WTC11 (cell line): ENCODE data around the gene TUBGCP2.

Experiments used
- CREB1 ChIP-seq: sonication (generic); formaldehyde crosslinking; IDR thresholded peaks from 2 replicates; pipeline ENCODE4 v1.8.0; 2023; ENCODE audit warnings: mild to moderate bottlenecking, missing genetic modification reagents
- KAT7 ChIP-seq: sonication (generic); formaldehyde crosslinking; IDR thresholded peaks from 2 replicates; pipeline ENCODE4 v1.8.1; 2023; ENCODE audit warnings: missing genetic modification reagents, mild to moderate bottlenecking, borderline replicate concordance
- SMAD4 ChIP-seq: sonication (generic); formaldehyde crosslinking; IDR thresholded peaks from 2 replicates; pipeline ENCODE4 v1.8.0; 2022; ENCODE audit warnings: mild to moderate bottlenecking, missing genetic modification reagents
- SP1 ChIP-seq: sonication (generic); formaldehyde crosslinking; conservative IDR thresholded peaks from 2 replicates; pipeline ENCODE4 v1.8.1; 2022; ENCODE audit warnings: missing genetic modification reagents
- ZBTB21 ChIP-seq: sonication (generic); formaldehyde crosslinking; IDR thresholded peaks from 2 replicates; pipeline ENCODE4 v1.8.1; 2023; ENCODE audit warnings: mild to moderate bottlenecking, missing genetic modification reagents, borderline replicate concordance
- ZNF121 ChIP-seq: sonication (generic); formaldehyde crosslinking; IDR thresholded peaks from 2 replicates; pipeline ENCODE4 v1.8.0; 2023; ENCODE audit warnings: missing genetic modification reagents
- ZNF423 ChIP-seq: fragments of 250-450 bp; sonication (Bioruptor Pico); IDR thresholded peaks from 2 replicates; pipeline ENCODE4 v2.1.2; 2022; ENCODE audit warnings: mild to moderate bottlenecking, moderate library complexity
- TF ChIP-seq, protein P1 (sequence below): fragments of 250-450 bp; sonication (Bioruptor Pico); IDR thresholded peaks from 2 replicates; pipeline ENCODE4 v1.9.0; 2021; ENCODE audit warnings: mild to moderate bottlenecking
- TF ChIP-seq, protein P2 (sequence below): fragments of 200-600 bp; IDR thresholded peaks from 2 replicates; pipeline ENCODE4 v1.8.0; 2022; ENCODE audit warnings: antibody characterized with exemption

DNA sequence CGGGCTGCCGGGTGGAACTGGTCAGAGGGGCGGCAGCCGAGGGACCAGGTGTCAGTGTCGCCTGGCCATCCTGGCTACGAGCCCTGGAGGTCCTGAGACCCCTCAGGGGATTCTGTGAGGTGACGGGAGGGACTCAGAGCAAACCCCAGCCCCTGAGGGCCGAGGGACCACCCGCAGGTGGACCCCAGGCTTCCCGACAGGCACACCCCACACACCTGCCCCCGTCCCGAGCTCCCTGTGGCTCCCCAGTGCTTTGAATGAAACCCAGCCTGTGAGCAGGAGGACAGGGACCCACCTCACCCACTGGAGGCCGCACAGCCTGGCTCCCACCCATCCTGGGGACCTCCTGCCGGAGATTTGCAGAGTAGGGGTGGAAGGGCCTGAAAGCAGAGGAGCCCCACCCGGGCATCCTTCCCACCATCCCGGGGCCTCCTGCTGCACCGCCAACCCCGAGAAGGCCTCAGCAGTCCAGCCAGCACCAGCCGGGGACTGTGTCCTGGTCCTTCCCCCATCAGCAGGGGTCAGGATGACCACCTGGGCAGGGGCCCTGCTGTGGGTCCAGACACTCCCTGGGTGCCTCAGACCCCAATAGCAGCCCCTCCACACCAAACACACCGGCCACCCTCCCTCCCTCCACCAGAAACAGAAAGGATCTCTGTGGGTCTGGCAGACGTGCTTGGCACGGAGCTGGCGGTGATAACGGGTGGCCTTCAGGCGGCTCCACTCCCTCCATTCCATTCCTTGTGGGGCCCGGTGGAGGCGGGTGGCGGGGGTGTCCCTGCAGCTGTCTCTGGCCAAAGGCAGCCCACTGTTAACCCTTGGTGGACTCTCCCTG, 57.1 kb downstream of the TUBGCP2 start:
- TF ChIP-seq CREB1 (no peak), SMAD4 (CRISPR knock-in tag) (no peak), KAT7 (CRISPR knock-in tag) (no peak), SP1 (CRISPR knock-in tag) (no peak), ZNF423 (no peak), ZBTB21 (CRISPR knock-in tag) (no peak), ZNF121 (CRISPR knock-in tag) (no peak)
- TF ChIP-seq, protein P1, sequence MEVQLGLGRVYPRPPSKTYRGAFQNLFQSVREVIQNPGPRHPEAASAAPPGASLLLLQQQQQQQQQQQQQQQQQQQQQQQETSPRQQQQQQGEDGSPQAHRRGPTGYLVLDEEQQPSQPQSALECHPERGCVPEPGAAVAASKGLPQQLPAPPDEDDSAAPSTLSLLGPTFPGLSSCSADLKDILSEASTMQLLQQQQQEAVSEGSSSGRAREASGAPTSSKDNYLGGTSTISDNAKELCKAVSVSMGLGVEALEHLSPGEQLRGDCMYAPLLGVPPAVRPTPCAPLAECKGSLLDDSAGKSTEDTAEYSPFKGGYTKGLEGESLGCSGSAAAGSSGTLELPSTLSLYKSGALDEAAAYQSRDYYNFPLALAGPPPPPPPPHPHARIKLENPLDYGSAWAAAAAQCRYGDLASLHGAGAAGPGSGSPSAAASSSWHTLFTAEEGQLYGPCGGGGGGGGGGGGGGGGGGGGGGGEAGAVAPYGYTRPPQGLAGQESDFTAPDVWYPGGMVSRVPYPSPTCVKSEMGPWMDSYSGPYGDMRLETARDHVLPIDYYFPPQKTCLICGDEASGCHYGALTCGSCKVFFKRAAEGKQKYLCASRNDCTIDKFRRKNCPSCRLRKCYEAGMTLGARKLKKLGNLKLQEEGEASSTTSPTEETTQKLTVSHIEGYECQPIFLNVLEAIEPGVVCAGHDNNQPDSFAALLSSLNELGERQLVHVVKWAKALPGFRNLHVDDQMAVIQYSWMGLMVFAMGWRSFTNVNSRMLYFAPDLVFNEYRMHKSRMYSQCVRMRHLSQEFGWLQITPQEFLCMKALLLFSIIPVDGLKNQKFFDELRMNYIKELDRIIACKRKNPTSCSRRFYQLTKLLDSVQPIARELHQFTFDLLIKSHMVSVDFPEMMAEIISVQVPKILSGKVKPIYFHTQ (CRISPR knock-in tag) = no peak
- TF ChIP-seq, protein P2, sequence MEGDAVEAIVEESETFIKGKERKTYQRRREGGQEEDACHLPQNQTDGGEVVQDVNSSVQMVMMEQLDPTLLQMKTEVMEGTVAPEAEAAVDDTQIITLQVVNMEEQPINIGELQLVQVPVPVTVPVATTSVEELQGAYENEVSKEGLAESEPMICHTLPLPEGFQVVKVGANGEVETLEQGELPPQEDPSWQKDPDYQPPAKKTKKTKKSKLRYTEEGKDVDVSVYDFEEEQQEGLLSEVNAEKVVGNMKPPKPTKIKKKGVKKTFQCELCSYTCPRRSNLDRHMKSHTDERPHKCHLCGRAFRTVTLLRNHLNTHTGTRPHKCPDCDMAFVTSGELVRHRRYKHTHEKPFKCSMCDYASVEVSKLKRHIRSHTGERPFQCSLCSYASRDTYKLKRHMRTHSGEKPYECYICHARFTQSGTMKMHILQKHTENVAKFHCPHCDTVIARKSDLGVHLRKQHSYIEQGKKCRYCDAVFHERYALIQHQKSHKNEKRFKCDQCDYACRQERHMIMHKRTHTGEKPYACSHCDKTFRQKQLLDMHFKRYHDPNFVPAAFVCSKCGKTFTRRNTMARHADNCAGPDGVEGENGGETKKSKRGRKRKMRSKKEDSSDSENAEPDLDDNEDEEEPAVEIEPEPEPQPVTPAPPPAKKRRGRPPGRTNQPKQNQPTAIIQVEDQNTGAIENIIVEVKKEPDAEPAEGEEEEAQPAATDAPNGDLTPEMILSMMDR = no peak
